ENCODE data around the gene CD200R1. TPM values are rescaled to one million over a fixed set of nuclear protein-coding genes. Genes with fewer than 3 reads are reported as not detected.

Gene CD200R1
- total RNA-seq, 2 experiments from 2014 or later = 1.1 TPM

DNA sequence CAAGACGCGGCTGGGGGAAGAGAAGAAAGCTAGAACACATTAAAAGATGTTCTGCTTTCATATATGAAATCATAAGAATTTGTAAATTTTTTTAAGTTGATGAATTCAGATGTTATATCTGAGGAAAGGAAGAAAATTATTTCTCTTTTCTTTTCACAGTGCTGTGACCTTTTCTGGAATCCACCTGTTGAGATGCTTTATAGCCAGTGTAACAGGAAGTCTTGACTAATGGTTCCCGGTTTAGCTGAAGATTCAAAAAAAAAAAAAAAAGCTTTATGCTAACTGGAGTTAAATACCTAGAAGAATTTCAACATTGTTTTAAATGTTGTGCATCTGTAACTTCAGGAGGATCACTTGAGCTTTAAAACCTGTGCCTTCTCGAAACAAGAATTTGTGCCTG is 25.8 kb upstream of the CD200R1 start:
- CTCF ChIA-PET = interaction anchor here (0.6 to 1.7 kb wide), 3 partner anchors 10 to 247 kb away, joined by 4 to 7 read pairs (median 7); partner anchors contain the start of gene GTPBP8
- H3K36me3 Mint-ChIP-seq (ENCODE audit: low read depth) = peaks cover 60% of the 10 kb centered on the region
- H3K9me3 Mint-ChIP-seq = no peaks in the 10 kb centered on the region
- no peak for DNase-seq
- H3K27me3 Mint-ChIP-seq (ENCODE audit: low read depth) = no peaks in the 10 kb centered on the region
- intact Hi-C loops (cut with micrococcal nuclease) = loop anchor here (5.0 to 10.0 kb wide), 2 partner anchors 663 to 1214 kb away; no protein-coding TSS in a partner anchor
- peaks cover 82% of the 10 kb centered on the region for H3K4me1 Mint-ChIP-seq (ENCODE audit: low read depth)
- peak overlapping the region; percentile 49 for H3K4me3 Mint-ChIP-seq
- H3K27ac Mint-ChIP-seq = peak overlapping the region; percentile 95

DNA sequence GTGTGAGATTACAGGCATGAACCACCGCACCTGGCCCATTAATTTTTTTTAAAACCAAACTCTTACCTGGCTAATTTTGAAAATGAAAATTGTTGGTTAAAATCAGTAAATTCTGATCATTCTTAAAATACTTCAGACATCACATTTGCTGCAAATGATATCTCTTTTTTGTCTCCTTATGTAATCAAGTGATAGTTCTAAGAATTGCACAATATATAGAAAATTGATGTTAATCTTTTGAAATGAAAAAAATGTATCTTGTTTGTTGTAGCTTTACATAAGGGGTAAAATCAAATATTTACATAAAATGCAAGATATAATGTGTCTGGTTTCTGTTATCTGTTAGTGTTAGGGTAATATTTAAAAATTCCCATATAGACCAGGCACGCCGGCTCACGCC is 20.9 kb upstream of the CD200R1 start:
- Mint-ChIP-seq H3K36me3 (ENCODE audit: low read depth) (peaks cover 48% of the 10 kb centered on the region), H3K4me1 (ENCODE audit: low read depth) (peaks cover 72% of the 10 kb centered on the region), H3K27me3 (ENCODE audit: low read depth) (no peaks in the 10 kb centered on the region), H3K27ac (no peak overlapping the region), H3K9me3 (no peaks in the 10 kb centered on the region), H3K4me3 (no peak overlapping the region)
- DNase-seq = no peak
- intact Hi-C loops (cut with micrococcal nuclease) = no loop called here
- CTCF ChIA-PET = no interaction called here

DNA sequence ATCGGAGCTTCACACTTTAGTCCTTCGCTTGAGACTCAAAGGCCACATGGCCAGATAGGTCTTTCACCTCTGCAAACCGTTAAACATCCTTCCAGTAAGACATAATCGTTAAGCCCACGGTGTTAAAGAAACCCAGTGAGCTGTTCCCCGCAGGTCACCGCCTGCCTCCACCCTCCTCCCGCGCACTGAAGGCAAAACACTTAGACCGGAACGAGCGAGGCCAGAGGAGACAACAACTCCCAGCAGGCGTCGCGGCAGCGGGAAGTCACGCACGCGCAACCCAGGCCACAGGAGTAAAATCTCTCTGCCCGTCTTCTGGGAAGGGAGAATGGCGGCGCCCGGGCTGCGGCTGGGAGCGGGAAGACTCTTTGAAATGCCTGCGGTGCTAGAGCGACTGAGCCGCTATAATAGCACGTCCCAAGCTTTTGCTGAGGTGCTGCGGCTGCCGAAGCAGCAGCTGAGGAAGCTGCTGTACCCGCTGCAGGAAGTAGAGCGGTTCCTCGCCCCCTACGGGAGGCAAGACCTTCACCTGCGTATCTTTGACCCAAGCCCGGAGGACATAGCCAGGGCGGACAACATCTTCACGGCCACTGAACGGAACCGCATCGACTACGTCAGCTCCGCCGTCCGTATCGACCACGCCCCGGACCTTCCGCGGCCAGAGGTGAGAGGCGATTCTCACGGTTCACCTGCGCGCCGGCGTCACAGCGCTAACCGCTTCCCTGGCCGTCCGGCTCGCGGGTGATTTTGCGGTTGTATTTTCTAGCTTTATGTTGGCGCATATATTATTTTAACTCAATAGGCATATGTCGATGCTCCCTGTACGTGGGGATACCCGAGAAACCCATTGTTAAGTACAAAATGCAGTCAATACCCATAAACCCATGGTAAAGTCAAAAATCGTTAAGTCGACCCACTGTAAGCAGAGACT is 16.0 kb upstream of the CD200R1 start, which contains the start of gene GTPBP8:
TSS of gene GTPBP8 (plus strand) at position 313 of the 931 bp plus-strand sequence. CDS start at position 329, 16 bp downstream.
- peak within 1 kb of the TSS; percentile 96 for H3K27ac Mint-ChIP-seq
- intact Hi-C loops (cut with micrococcal nuclease) = loop anchor here (1.0 to 5.0 kb wide), 4 partner anchors 14 to 429 kb away; partner anchors contain the start of genes ATG3 and SLC35A5
- peak; percentile 94 for DNase-seq
- CTCF ChIA-PET = interaction anchor here (0.7 to 2.3 kb wide), 11 partner anchors 10 to 349 kb away, joined by 3 to 10 read pairs (median 4); a partner anchor contains a TSS
- no peaks in the 10 kb centered on the region for H3K27me3 Mint-ChIP-seq (ENCODE audit: low read depth)
- peaks cover 28% of the 10 kb centered on the region for H3K36me3 Mint-ChIP-seq (ENCODE audit: low read depth)
- H3K4me3 Mint-ChIP-seq = peak within 1 kb of the TSS; percentile 94
- H3K9me3 Mint-ChIP-seq = no peaks in the 10 kb centered on the region
- H3K4me1 Mint-ChIP-seq (ENCODE audit: low read depth) = peaks cover 68% of the 10 kb centered on the region

DNA sequence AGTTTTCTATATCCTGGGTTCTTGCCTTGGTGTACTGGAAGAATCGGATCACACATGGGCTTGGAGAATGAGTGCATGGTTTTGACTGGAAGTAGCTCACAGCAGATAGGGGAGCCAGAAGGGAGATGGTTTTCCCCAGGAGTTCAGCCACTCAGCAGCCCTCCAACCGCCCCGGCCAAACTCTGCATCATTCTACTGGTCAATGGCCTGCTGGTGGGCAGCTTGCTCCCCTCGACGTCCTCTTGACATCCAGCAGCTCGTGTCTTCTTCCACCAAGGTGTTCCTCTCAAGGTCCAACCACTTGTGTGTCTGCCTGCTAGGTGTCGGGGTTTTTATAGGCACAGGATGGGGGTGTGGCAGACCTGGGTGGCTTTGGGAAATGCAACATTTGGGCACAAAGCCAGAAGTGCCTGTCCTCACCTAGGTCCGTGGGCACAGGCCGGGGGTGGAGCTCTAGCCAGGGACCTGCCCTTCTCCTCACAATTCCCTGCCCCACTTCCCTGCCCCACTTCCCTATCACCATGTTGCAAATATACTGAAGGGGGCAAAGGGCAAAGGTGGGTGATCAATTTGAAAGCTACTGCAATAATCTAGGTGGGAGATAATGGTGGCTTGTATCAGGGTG is 12.9 kb upstream of the CD200R1 start:
- CTCF ChIA-PET = interaction anchor here (0.6 to 1.8 kb wide), 7 partner anchors 9 to 253 kb away, joined by 4 to 9 read pairs (median 5); partner anchors contain the start of gene CD200R1
- Mint-ChIP-seq H3K36me3 (ENCODE audit: low read depth) (peaks cover 10% of the 10 kb centered on the region), H3K4me3 (no peak overlapping the region), H3K27me3 (ENCODE audit: low read depth) (no peaks in the 10 kb centered on the region), H3K4me1 (ENCODE audit: low read depth) (peaks cover 66% of the 10 kb centered on the region), H3K9me3 (no peaks in the 10 kb centered on the region), H3K27ac (peak overlapping the region; percentile 37)
- intact Hi-C loops (cut with micrococcal nuclease) = no loop called here
- DNase-seq = no peak

DNA sequence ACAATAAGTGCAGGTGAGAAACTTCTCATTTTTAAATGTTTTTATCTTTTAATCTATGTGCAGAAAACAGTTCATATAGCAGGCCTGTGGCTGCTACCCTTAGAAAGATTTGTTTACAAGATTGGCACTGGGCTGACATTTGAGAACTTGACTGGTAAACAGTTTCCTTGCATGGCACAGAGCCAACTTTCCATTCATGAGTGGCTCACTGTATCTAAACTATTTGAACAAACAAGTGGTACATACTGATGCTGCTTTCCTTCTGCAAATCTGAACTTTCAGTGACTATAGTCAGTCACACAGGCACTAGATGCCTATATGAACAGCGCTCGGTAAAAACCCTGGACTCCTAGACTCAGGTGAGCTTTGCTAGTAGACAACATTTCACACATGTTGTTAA is 9.6 kb upstream of the CD200R1 start:
- Mint-ChIP-seq H3K9me3 (no peaks in the 10 kb centered on the region), H3K4me3 (no peak overlapping the region)
- DNase-seq = no peak

DNA sequence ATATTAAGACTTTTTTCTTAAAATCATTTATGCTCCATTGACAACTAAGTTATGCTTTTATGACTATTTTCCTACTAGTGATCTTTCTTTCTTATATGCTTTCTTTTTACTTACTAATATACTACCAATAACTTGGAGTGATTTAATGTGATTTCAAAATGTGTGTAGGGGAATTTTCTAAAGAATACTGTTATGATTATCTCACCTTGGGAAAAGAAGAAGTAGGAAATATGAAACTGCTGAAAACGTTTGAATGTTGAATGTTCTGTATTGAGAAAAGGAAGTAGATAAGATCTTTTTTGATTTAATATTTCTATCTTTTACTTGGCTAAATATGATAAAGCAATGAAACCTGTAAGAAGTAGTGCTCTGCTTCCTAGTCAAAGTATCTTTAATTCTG is 7.8 kb upstream of the CD200R1 start:
- H3K27ac Mint-ChIP-seq = no peak overlapping the region
- H3K27me3 Mint-ChIP-seq (ENCODE audit: low read depth) = no peaks in the 10 kb centered on the region
- no peak for DNase-seq
- CTCF ChIA-PET = interaction anchor here (1.7 kb wide), 1 partner anchor 248 kb away, joined by 7 read pairs; no protein-coding TSS in a partner anchor
- H3K4me1 Mint-ChIP-seq (ENCODE audit: low read depth) = peaks cover 58% of the 10 kb centered on the region
- no peak overlapping the region for H3K4me3 Mint-ChIP-seq
- H3K36me3 Mint-ChIP-seq (ENCODE audit: low read depth) = no peaks in the 10 kb centered on the region
- intact Hi-C loops (cut with micrococcal nuclease) = no loop called here
- H3K9me3 Mint-ChIP-seq = no peaks in the 10 kb centered on the region

More for the DNA sequence above, 9.6 kb upstream of the CD200R1 start:
- H3K36me3 Mint-ChIP-seq (ENCODE audit: low read depth) = no peaks in the 10 kb centered on the region
- CTCF ChIA-PET = interaction anchor here (0.7 to 1.4 kb wide), 2 partner anchors 11 to 13 kb away, joined by 3 read pairs; no protein-coding TSS in a partner anchor
- H3K27ac Mint-ChIP-seq = no peak overlapping the region
- intact Hi-C loops (cut with micrococcal nuclease) = no loop called here
- no peaks in the 10 kb centered on the region for H3K27me3 Mint-ChIP-seq (ENCODE audit: low read depth)
- H3K4me1 Mint-ChIP-seq (ENCODE audit: low read depth) = peaks cover 55% of the 10 kb centered on the region

DNA sequence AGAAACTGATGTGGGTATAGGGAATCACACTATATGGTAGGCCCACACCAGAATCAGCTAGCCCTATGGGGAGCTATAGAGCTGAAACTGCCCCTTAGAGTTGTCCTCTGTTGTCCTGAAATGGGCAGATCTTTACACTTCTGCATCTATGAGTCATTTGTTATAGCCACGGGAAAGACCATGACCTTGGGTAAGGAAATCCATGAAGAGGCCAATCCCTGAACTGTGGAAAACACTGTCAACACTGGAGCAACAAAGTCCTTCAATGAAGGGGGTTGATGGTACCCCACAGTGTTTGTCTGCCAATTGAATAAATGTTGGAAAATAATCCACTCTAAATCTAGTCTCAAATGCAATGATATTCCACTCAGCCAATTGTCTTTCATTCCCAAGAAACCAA is 5.2 kb upstream of the CD200R1 start:
- Mint-ChIP-seq H3K27me3 (ENCODE audit: low read depth) (no peaks in the 10 kb centered on the region), H3K27ac (no peak overlapping the region), H3K9me3 (no peaks in the 10 kb centered on the region), H3K4me3 (no peak overlapping the region), H3K36me3 (ENCODE audit: low read depth) (no peaks in the 10 kb centered on the region), H3K4me1 (ENCODE audit: low read depth) (peaks cover 65% of the 10 kb centered on the region)
- DNase-seq = no peak
- CTCF ChIA-PET = interaction anchor here (0.8 to 4.0 kb wide), 6 partner anchors 11 to 398 kb away, joined by 3 to 53 read pairs (median 4); partner anchors contain the start of gene GTPBP8
- intact Hi-C loops (cut with micrococcal nuclease) = no loop called here

DNA sequence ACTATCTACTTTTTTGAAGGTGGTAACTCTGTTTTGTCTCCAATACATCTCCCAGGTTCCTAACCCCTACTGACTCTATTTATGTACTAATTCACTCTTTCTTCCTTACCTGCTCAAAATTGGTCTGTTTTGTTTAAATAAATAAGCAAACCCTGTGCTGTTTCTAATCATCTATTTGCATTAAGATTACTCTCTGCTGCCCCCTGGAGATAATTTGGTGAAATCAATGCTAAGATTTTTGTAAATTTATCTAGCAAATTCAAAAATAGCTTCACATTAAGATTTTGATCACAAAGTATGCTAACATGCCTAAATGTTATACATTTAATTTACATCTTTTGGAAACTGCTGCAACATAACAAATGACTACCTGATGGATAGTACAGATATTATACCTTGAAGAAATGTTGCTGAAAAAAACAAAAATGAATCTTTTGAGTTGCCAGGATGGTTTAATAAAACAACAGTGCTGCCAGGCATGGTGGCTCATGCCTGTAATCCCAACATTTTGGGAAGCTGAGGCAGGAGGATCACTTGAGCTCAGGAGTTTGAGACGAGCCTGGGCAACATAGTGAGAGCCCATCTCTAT is 4.4 kb upstream of the CD200R1 start:
- DNase-seq = no peak
- Mint-ChIP-seq H3K4me3 (no peak overlapping the region), H3K9me3 (no peaks in the 10 kb centered on the region), H3K27me3 (ENCODE audit: low read depth) (no peaks in the 10 kb centered on the region), H3K27ac (no peak overlapping the region), H3K4me1 (ENCODE audit: low read depth) (peaks cover 64% of the 10 kb centered on the region), H3K36me3 (ENCODE audit: low read depth) (no peaks in the 10 kb centered on the region)
- CTCF ChIA-PET = interaction anchor here (0.6 to 4.0 kb wide), 29 partner anchors 8 to 1093 kb away, joined by 3 to 53 read pairs (median 3); partner anchors contain the start of gene GTPBP8
- intact Hi-C loops (cut with micrococcal nuclease) = loop anchor here (1.0 to 10.0 kb wide), 8 partner anchors 165 to 847 kb away; partner anchors contain the start of genes CD200 and GCSAM

DNA sequence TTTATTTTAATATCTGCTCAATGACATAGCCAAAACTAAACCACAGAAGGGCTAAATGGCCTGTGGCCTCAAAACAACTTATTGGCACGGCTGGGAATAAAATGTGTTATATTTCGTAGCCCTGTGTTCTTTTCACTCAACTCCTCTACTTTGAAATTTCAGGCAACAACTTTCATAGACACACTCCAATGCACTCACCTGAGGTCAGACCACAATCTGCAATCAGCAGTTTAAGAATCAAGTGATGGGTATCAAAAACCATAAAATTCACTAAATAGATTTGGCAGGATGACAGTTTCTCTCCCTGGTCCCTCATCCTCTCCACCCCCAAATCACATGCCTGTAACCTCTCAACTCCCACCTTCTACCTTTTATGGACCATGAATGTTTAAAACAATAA is 2.0 kb upstream of the CD200R1 start:
- intact Hi-C loops (cut with micrococcal nuclease) = loop anchor here (5.0 to 10.0 kb wide), 4 partner anchors 175 to 845 kb away; partner anchors contain the start of genes CD200 and GCSAM
- no peak overlapping the region for H3K27ac Mint-ChIP-seq
- CTCF ChIA-PET = interaction anchor here (1.0 to 1.2 kb wide), 4 partner anchors 18 to 340 kb away, joined by 3 to 8 read pairs (median 3); no protein-coding TSS in a partner anchor
- no peaks in the 10 kb centered on the region for H3K9me3 Mint-ChIP-seq
- no peaks in the 10 kb centered on the region for H3K36me3 Mint-ChIP-seq (ENCODE audit: low read depth)
- DNase-seq = no peak
- no peak overlapping the region for H3K4me3 Mint-ChIP-seq
- H3K27me3 Mint-ChIP-seq (ENCODE audit: low read depth) = no peaks in the 10 kb centered on the region
- H3K4me1 Mint-ChIP-seq (ENCODE audit: low read depth) = peaks cover 63% of the 10 kb centered on the region

DNA sequence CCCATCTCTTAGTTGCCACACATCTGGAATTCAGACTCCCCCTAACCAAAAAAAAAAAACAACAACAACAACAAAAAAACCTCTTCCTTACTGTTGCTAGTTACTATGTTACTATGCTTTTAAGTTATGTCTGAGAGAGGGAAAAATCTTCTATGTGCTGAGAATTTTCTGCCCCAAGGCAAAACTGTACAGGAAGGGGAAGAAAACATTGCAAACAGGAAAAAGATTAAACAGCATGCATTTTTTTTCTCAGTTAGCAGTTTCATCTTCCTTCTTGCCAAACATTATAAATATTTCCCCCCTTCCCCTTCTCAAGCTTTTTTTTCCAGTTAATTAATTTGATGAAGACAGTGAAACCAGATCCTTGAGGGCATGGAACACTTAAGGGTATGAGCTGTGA is 1.1 kb upstream of the CD200R1 start:
- no peak for DNase-seq
- Mint-ChIP-seq H3K4me1 (ENCODE audit: low read depth) (peaks cover 69% of the 10 kb centered on the region), H3K9me3 (no peaks in the 10 kb centered on the region), H3K4me3 (peak overlapping the region; percentile 53), H3K27ac (no peak overlapping the region), H3K36me3 (ENCODE audit: low read depth) (no peaks in the 10 kb centered on the region), H3K27me3 (ENCODE audit: low read depth) (no peaks in the 10 kb centered on the region)
- CTCF ChIA-PET = interaction anchor here (0.9 to 1.2 kb wide), 6 partner anchors 15 to 404 kb away, joined by 3 to 8 read pairs (median 3); partner anchors contain the start of gene GTPBP8
- intact Hi-C loops (cut with micrococcal nuclease) = loop anchor here (5.0 to 10.0 kb wide), 4 partner anchors 174 to 844 kb away; partner anchors contain the start of genes CD200 and GCSAM

DNA sequence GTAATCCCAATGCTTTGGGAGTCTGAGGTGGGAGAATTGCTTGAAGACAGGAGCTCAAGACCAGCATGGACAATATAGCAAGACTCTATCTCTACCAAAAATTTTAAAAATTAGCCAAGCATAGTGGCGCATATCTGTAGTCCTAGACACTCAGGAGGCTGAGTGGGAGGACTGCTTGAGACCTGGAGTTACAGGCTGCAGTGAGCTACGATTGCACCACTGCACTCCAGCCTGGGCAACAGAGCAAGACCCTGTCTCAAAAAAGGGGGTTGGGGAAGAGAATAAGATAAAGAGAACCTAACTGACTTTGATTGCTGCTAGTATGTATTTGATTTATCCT is 755 bp downstream of the CD200R1 start:
- peak overlapping the region; percentile 70 for H3K4me3 Mint-ChIP-seq
- H3K9me3 Mint-ChIP-seq = no peaks in the 10 kb centered on the region
- H3K27ac Mint-ChIP-seq = peak overlapping the region; percentile 14
- H3K36me3 Mint-ChIP-seq (ENCODE audit: low read depth) = no peaks in the 10 kb centered on the region
- peaks cover 79% of the 10 kb centered on the region for H3K4me1 Mint-ChIP-seq (ENCODE audit: low read depth)
- intact Hi-C loops (cut with micrococcal nuclease) = loop anchor here (1.0 to 10.0 kb wide), 3 partner anchors 331 to 672 kb away; partner anchors contain the start of gene CD200
- CTCF ChIA-PET = interaction anchor here (0.6 to 4.0 kb wide), 7 partner anchors 13 to 1400 kb away, joined by 3 to 25 read pairs (median 4); partner anchors contain the start of gene GTPBP8
- DNase-seq = no peak
- H3K27me3 Mint-ChIP-seq (ENCODE audit: low read depth) = no peaks in the 10 kb centered on the region
